Mesothelial cell of epicardium (in vitro differentiated cells): Measurements from ENCODE around the gene ADAMTS10. TPM values are rescaled to one million over a fixed set of nuclear protein-coding genes. Genes with fewer than 3 reads are reported as not detected.
"Not testable (repeated sequence)": the region's sequence is repeated elsewhere in the genome, so short reads cannot be mapped to it uniquely, and the experiment has no call there.

Experiments
- DNase-seq, 2 experiments: peaks; one replicate each; pipeline ENCODE4 v3.0.0; 2021; ENCODE audit warnings: low spot score in 2 of 2; ENCODE audit not compliant: unreplicated experiment in 2 of 2
- H3K27ac Mint-ChIP-seq: 2 replicates; pipeline ENCODE4 v1.8.0; 2021; ENCODE audit warnings: mixed read lengths
- H3K27me3 Mint-ChIP-seq: 2 replicates; pipeline ENCODE4 v1.8.0; 2021; ENCODE audit warnings: low read depth, mixed read lengths
- H3K36me3 Mint-ChIP-seq: 2 replicates; pipeline ENCODE4 v1.8.0; 2021; ENCODE audit warnings: mixed read lengths
- H3K4me1 Mint-ChIP-seq: 2 replicates; pipeline ENCODE4 v1.8.0; 2021; ENCODE audit warnings: mixed read lengths
- H3K4me3 Mint-ChIP-seq: 2 replicates; pipeline ENCODE4 v1.8.0; 2021; ENCODE audit warnings: mild to moderate bottlenecking, moderate library complexity, mixed read lengths
- H3K9me3 Mint-ChIP-seq: 2 replicates; pipeline ENCODE4 v1.8.0; 2021; ENCODE audit warnings: mixed read lengths
- CTCF ChIP-seq: fragments of 200-600 bp; sonication (generic); IDR thresholded peaks from one replicate; pipeline ENCODE4 v1.5.0; 2021; ENCODE audit warnings: antibody characterized with exemption; ENCODE audit not compliant: unreplicated experiment
- total RNA-seq: library from RNA; stranded (reverse); gene quantifications from 3 replicates; pipeline ENCODE4 v1.2.1, GENCODE V29; 2021

Gene ADAMTS10
- total RNA-seq, 1 donor from 2014 or later = 182 TPM

- H3K4me1 Mint-ChIP-seq = no peaks in the 10 kb centered on the region
- TF ChIP-seq CTCF = no peak
- no peaks in the 10 kb centered on the region for H3K36me3 Mint-ChIP-seq
- no peaks in the 10 kb centered on the region for H3K9me3 Mint-ChIP-seq
- no peak overlapping the region for H3K4me3 Mint-ChIP-seq
- DNase-seq = no peak
- no peaks in the 10 kb centered on the region for H3K27me3 Mint-ChIP-seq
- H3K27ac Mint-ChIP-seq = no peak overlapping the region
Measured at GRCh38 chr19:8630796-8631424, 20.4 kb upstream of the ADAMTS10 start.

GRCh38 chr19:8629996-8630683, 19.6 kb upstream of the ADAMTS10 start, which contains the start of gene NFILZ:
Gene NFILZ, plus strand, starts transcription at chr19:8630633. Its CDS starts 46,133 bp downstream, at chr19:8676766.
- Mint-ChIP-seq H3K4me1 (no peaks in the 10 kb centered on the region), H3K4me3 (no peak within 1 kb of the TSS), H3K27me3 (no peaks in the 10 kb centered on the region), H3K36me3 (no peaks in the 10 kb centered on the region), H3K9me3 (no peaks in the 10 kb centered on the region), H3K27ac (no peak within 1 kb of the TSS)
- no peak for TF ChIP-seq CTCF
- DNase-seq = no peak

- no peak overlapping the region for H3K4me3 Mint-ChIP-seq
- H3K4me1 Mint-ChIP-seq = no peaks in the 10 kb centered on the region
- H3K36me3 Mint-ChIP-seq = no peaks in the 10 kb centered on the region
Measured at GRCh38 chr19:8629184-8629583, 18.7 kb upstream of the ADAMTS10 start.

GRCh38 chr19:8626842-8627241, 16.3 kb upstream of the ADAMTS10 start:
- no peaks in the 10 kb centered on the region for H3K27me3 Mint-ChIP-seq
- no peak overlapping the region for H3K27ac Mint-ChIP-seq
- no peak for DNase-seq
- H3K4me1 Mint-ChIP-seq = no peaks in the 10 kb centered on the region
- TF ChIP-seq CTCF = no peak
- no peak overlapping the region for H3K4me3 Mint-ChIP-seq
- H3K9me3 Mint-ChIP-seq = no peaks in the 10 kb centered on the region
- H3K36me3 Mint-ChIP-seq = no peaks in the 10 kb centered on the region

More at GRCh38 chr19:8629184-8629583, 18.7 kb upstream of the ADAMTS10 start:
- Mint-ChIP-seq H3K9me3 (no peaks in the 10 kb centered on the region), H3K27me3 (no peaks in the 10 kb centered on the region), H3K27ac (no peak overlapping the region)
- TF ChIP-seq CTCF = no peak
- no peak for DNase-seq

- not testable (repeated sequence) for H3K4me3 Mint-ChIP-seq, H3K4me1 Mint-ChIP-seq
Measured at GRCh38 chr19:8622886-8623285, 12.4 kb upstream of the ADAMTS10 start.

GRCh38 chr19:8618751-8619150, 8.2 kb upstream of the ADAMTS10 start:
- no peak for DNase-seq
- H3K4me3 Mint-ChIP-seq = no peak overlapping the region
- peaks cover 12% of the 10 kb centered on the region for H3K27me3 Mint-ChIP-seq
- no peaks in the 10 kb centered on the region for H3K9me3 Mint-ChIP-seq
- H3K4me1 Mint-ChIP-seq = no peaks in the 10 kb centered on the region
- no peak overlapping the region for H3K27ac Mint-ChIP-seq
- H3K36me3 Mint-ChIP-seq = no peaks in the 10 kb centered on the region
- TF ChIP-seq CTCF = no peak

More at GRCh38 chr19:8622886-8623285, 12.4 kb upstream of the ADAMTS10 start:
- DNase-seq, H3K9me3 Mint-ChIP-seq, H3K27ac Mint-ChIP-seq, H3K27me3 Mint-ChIP-seq, H3K36me3 Mint-ChIP-seq: not testable (repeated sequence)
